ENCODE measurements around the gene ST8SIA6.

Gene ST8SIA6

GRCh38 chr10:17348011-17348500 is 106.3 kb downstream of the ST8SIA6 start:
- no peak for DNase-seq (ENCODE audit: low read depth, low spot score)
- no peak overlapping the region for H3K4me3 ChIP-seq (ENCODE audit: low read depth, low read length)
- in situ Hi-C loops (cut with HindIII; ENCODE audit: low sequenced_read_pairs): no loop called here
- no peak for TF ChIP-seq CTCF (IDR thresholded peaks at IDR 0.05; ENCODE audit: low read depth, low read length)

DNA sequence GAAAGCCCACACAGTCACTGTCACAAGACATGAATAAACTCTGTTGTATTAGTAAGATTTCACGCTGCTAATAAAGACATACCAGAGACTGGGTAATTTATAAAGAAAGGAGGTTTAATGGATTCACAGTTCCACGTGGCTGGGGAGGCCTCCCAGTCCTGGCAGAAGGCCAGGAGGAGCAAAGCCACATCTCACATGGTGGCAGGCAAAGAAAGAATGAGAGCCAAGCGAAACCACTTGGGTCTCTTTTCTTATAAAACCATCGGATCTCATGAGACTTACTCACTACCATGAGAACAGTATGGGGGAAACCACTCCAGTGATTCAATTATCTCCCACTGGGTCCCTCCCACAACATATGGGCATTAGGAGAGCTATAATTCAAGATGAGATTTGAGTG is 110.2 kb downstream of the ST8SIA6 start:
- no peak overlapping the region for H3K4me3 ChIP-seq (ENCODE audit: low read depth, low read length)
- peak; percentile 41 for DNase-seq (ENCODE audit: low read depth, low spot score)
- in situ Hi-C loops (cut with HindIII; ENCODE audit: low sequenced_read_pairs): no loop called here
- TF ChIP-seq CTCF (IDR thresholded peaks at IDR 0.05; ENCODE audit: low read depth, low read length): no peak

- H3K4me3 ChIP-seq (ENCODE audit: low read depth, low read length): no peak overlapping the region
- DNase-seq (ENCODE audit: low read depth, low spot score): no peak
- in situ Hi-C loops (cut with HindIII; ENCODE audit: low sequenced_read_pairs): no loop called here
These were observed 111.3 kb downstream of the ST8SIA6 start for GRCh38 chr10:17343118-17343517.

GRCh38 chr10:17340144-17340829 is 114.1 kb downstream of the ST8SIA6 start:
- no peak overlapping the region for H3K4me3 ChIP-seq (ENCODE audit: low read depth, low read length)
- in situ Hi-C loops (cut with HindIII; ENCODE audit: low sequenced_read_pairs): no loop called here
- DNase-seq (ENCODE audit: low read depth, low spot score): no peak
- TF ChIP-seq CTCF (IDR thresholded peaks at IDR 0.05; ENCODE audit: low read depth, low read length): no peak

More at GRCh38 chr10:17343118-17343517, 111.3 kb downstream of the ST8SIA6 start:
- no peak for TF ChIP-seq CTCF (IDR thresholded peaks at IDR 0.05; ENCODE audit: low read depth, low read length)

DNA sequence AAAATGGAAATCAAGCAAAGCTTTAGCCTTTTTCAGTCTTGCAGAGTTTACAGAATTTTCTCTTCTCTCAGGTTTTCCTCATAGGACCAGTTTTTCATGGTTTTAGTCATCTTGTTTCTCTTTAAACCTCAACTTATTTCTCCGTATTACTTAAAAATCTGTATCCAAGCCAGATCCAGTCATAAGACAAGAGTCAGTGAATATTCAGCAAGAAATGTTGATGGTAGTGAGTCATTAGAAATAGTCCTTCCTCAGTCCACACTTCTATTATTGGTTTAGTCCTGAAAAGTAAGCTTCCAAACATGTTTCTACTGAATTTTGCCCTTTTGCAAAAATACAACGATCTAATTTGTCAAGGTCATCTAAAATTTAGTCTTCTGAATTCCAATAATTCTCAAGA is 119.3 kb downstream of the ST8SIA6 start:
- in situ Hi-C loops (cut with HindIII; ENCODE audit: low sequenced_read_pairs): no loop called here
- no peak for TF ChIP-seq CTCF (IDR thresholded peaks at IDR 0.05; ENCODE audit: low read depth, low read length)
- H3K4me3 ChIP-seq (ENCODE audit: low read depth, low read length): no peak overlapping the region
- DNase-seq (ENCODE audit: low read depth, low spot score): peak; percentile 83

DNA sequence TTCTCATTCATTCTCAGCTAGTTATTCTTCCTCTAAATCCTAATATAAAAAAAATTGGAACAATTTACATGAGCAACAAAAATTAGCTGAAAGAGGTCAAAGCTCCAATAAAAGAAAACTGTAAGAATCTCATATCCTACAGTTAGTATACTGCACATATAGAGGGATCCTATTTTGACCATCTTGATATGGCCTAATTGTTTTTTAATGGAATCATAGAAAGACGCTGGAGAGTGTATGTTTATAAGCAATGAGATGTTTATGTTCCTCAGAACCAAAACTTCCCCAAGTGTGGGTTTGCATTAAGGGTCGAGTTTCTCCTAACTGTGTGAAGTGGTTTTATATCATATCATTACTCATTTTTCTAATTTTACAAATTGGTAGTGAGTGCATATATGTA is 123.9 kb downstream of the ST8SIA6 start:
- in situ Hi-C loops (cut with HindIII; ENCODE audit: low sequenced_read_pairs): no loop called here
- no peak overlapping the region for H3K4me3 ChIP-seq (ENCODE audit: low read depth, low read length)
- TF ChIP-seq CTCF (IDR thresholded peaks at IDR 0.05; ENCODE audit: low read depth, low read length): no peak

More for the DNA sequence above, 123.9 kb downstream of the ST8SIA6 start:
- no peak for DNase-seq (ENCODE audit: low read depth, low spot score)
